Stimulated activated CD8-positive, alpha-beta memory T cell treated with anti-CD3 and anti-CD28 coated beads, Interleukin-4, amount 100 ng/mL, for 48 hours (primary cell): ENCODE measurements around the gene LYRM7.
"Not testable (repeated sequence)": the region's sequence is repeated elsewhere in the genome, so short reads cannot be mapped to it uniquely, and the experiment has no call there.

Source experiments
- DNase-seq: peaks from one replicate; pipeline ENCODE4 v3.0.0-alpha.2; 2020

Gene LYRM7

GRCh38 chr5:131182839-131183238 lies 12.1 kb downstream of the LYRM7 start:
- no peak for DNase-seq

GRCh38 chr5:131185523-131186104 lies 14.9 kb downstream of the LYRM7 start:
- DNase-seq = no peak

- no peak for DNase-seq
Measured at GRCh38 chr5:131186561-131187256, 16.0 kb downstream of the LYRM7 start.

GRCh38 chr5:131193106-131193505 lies 22.4 kb downstream of the LYRM7 start:
- DNase-seq = no peak

- not testable (repeated sequence) for DNase-seq
Measured at GRCh38 chr5:131193897-131194296, 23.2 kb downstream of the LYRM7 start.

GRCh38 chr5:131194725-131195124 lies 24.0 kb downstream of the LYRM7 start:
- no peak for DNase-seq

GRCh38 chr5:131195696-131196095 lies 25.0 kb downstream of the LYRM7 start:
- DNase-seq = no peak

- DNase-seq = no peak
Measured at GRCh38 chr5:131196331-131196730, 25.6 kb downstream of the LYRM7 start.

- DNase-seq = no peak
Measured at GRCh38 chr5:131198625-131199024, 27.9 kb downstream of the LYRM7 start.

GRCh38 chr5:131200560-131200959 lies 29.8 kb downstream of the LYRM7 start:
- no peak for DNase-seq

GRCh38 chr5:131204964-131205363 lies 34.2 kb downstream of the LYRM7 start:
- DNase-seq = no peak

- no peak for DNase-seq
Measured at GRCh38 chr5:131206061-131206460, 35.3 kb downstream of the LYRM7 start.

GRCh38 chr5:131206772-131207171 lies 36.0 kb downstream of the LYRM7 start:
- no peak for DNase-seq

GRCh38 chr5:131209175-131209505 lies 38.4 kb downstream of the LYRM7 start:
- no peak for DNase-seq

- DNase-seq = peak; percentile 36
Measured at GRCh38 chr5:131209506-131210150, 38.9 kb downstream of the LYRM7 start.

- DNase-seq = no peak
Measured at GRCh38 chr5:131210151-131210510, 39.4 kb downstream of the LYRM7 start.

- DNase-seq = no peak
Measured at GRCh38 chr5:131211669-131212068, 40.9 kb downstream of the LYRM7 start.

GRCh38 chr5:131212471-131213021 lies 41.8 kb downstream of the LYRM7 start:
- DNase-seq = no peak

GRCh38 chr5:131214609-131215227 lies 44.0 kb downstream of the LYRM7 start:
- no peak for DNase-seq

- no peak for DNase-seq
Measured at GRCh38 chr5:131217791-131218190, 47.0 kb downstream of the LYRM7 start.

GRCh38 chr5:131218392-131218791 lies 47.6 kb downstream of the LYRM7 start:
- no peak for DNase-seq

GRCh38 chr5:131220566-131220965 lies 49.8 kb downstream of the LYRM7 start:
- no peak for DNase-seq

GRCh38 chr5:131221008-131221703 lies 50.4 kb downstream of the LYRM7 start:
- DNase-seq = no peak
